Bronchial epithelial cell (primary cell): ENCODE data around the gene TATDN3. TPM values are rescaled to one million over a fixed set of nuclear protein-coding genes. Genes with fewer than 3 reads are reported as not detected.
"Not testable (repeated sequence)": the region's sequence is repeated elsewhere in the genome, so short reads cannot be mapped to it uniquely, and the experiment has no call there.

Source experiments
- DNase-seq: peaks from one replicate; pipeline ENCODE4 v3.0.0-alpha.2; 2010; ENCODE audit warnings: low read depth
- FAIRE-seq: peaks from 2 replicates; lab custom pipeline; 2011; peaks lifted over from hg19 to GRCh38; lab: Jason Lieb, UNC
- H3K27me3 ChIP-seq: 2 replicates; pipeline ENCODE4 v1.5.1; 2011; ENCODE audit warnings: low read length; ENCODE audit not compliant: control insufficient read depth, insufficient read depth
- H3K36me3 ChIP-seq: 2 replicates; pipeline ENCODE4 v1.5.1; 2011; ENCODE audit warnings: low read length; ENCODE audit not compliant: control insufficient read depth, insufficient read depth
- H3K4me3 ChIP-seq: 2 replicates; pipeline ENCODE4 v1.5.1; 2011; ENCODE audit warnings: mild to moderate bottlenecking, low read depth, low read length, control low read depth
- CTCF ChIP-seq: IDR thresholded peaks from 2 replicates; pipeline ENCODE4 v1.5.1; 2011; ENCODE audit warnings: mild to moderate bottlenecking, moderate library complexity, low read length, control low read depth, inconsistent platforms; ENCODE audit not compliant: insufficient read depth, severe bottlenecking
- total RNA-seq: library from RNA; depleted of rRNA; stranded (reverse); fragments of >200 nt; gene quantifications from 2 replicates; pipeline ENCODE4 v1.2.1, GENCODE V29; 2014

TATDN3 gene
- total RNA-seq, 1 donor from 2014 or later, result 12.1 TPM

GRCh38 chr1:212769459-212770167, 22.1 kb upstream of the TATDN3 start:
- H3K27me3 ChIP-seq, result no peaks in the 10 kb centered on the region
- no peak for TF ChIP-seq CTCF
- no peak for DNase-seq
- H3K4me3 ChIP-seq, result no peak overlapping the region
- no peak for FAIRE-seq
- no peaks in the 10 kb centered on the region for H3K36me3 ChIP-seq

GRCh38 chr1:212771341-212771740, 20.4 kb upstream of the TATDN3 start:
- no peaks in the 10 kb centered on the region for H3K27me3 ChIP-seq
- no peaks in the 10 kb centered on the region for H3K36me3 ChIP-seq
- no peak for TF ChIP-seq CTCF
- H3K4me3 ChIP-seq, result no peak overlapping the region
- no peak for DNase-seq
- no peak for FAIRE-seq

GRCh38 chr1:212773011-212773410, 18.7 kb upstream of the TATDN3 start:
- no peak for TF ChIP-seq CTCF
- FAIRE-seq, result no peak
- H3K36me3 ChIP-seq, result no peaks in the 10 kb centered on the region
- DNase-seq, result no peak
- H3K4me3 ChIP-seq, result no peak overlapping the region
- H3K27me3 ChIP-seq, result no peaks in the 10 kb centered on the region

- no peak for TF ChIP-seq CTCF
- FAIRE-seq (no peak), DNase-seq (peak; percentile 43)
- Histone ChIP-seq H3K27me3 (no peaks in the 10 kb centered on the region), H3K36me3 (no peaks in the 10 kb centered on the region), H3K4me3 (no peak overlapping the region)
These were observed 17.1 kb upstream of the TATDN3 start for GRCh38 chr1:212774584-212774983.

- TF ChIP-seq CTCF, result no peak
- H3K4me3 ChIP-seq, result no peak overlapping the region
- no peak for FAIRE-seq
- H3K27me3 ChIP-seq, result no peaks in the 10 kb centered on the region
- DNase-seq, result no peak
- H3K36me3 ChIP-seq, result no peaks in the 10 kb centered on the region
These were observed 16.5 kb upstream of the TATDN3 start for GRCh38 chr1:212775241-212775640.

- TF ChIP-seq CTCF, result no peak
- H3K4me3 ChIP-seq, result no peak overlapping the region
- no peaks in the 10 kb centered on the region for H3K27me3 ChIP-seq
- FAIRE-seq, result no peak
- no peaks in the 10 kb centered on the region for H3K36me3 ChIP-seq
- DNase-seq, result no peak
These were observed 14.5 kb upstream of the TATDN3 start for GRCh38 chr1:212777151-212777550.

GRCh38 chr1:212779086-212779485, 12.6 kb upstream of the TATDN3 start:
- not testable (repeated sequence) for H3K36me3 ChIP-seq, H3K4me3 ChIP-seq, DNase-seq, FAIRE-seq, H3K27me3 ChIP-seq
